HCT116 (cell line): ENCODE results near the gene PIP4K2A. TPM values are rescaled to one million over a fixed set of nuclear protein-coding genes. Genes with fewer than 3 reads are reported as not detected.

ENCODE experiments used
- ATAC-seq: fragments of 200-7000 bp; cut with Tn5 transposase; 2 replicates; pipeline ENCODE4 v1.9.1; 2020; ENCODE audit warnings: mild to moderate bottlenecking, moderate library complexity
- BruUV-seq: library from RNA; stranded (reverse); fragments of 400-500 nt; replicated peaks from 2 replicates; lab custom pipeline; 2021; lab: Mats Ljungman, UMichigan
- CTCF ChIA-PET: fragments of 300-600 bp; sonication (Branson Sonifier 250); formaldehyde crosslinking; loops from one replicate; lab custom pipeline; 2021; ENCODE audit warnings: antibody characterized with exemption; lab: Charles Lee
- POLR2A ChIA-PET: fragments of 300-600, 350-600 bp; sonication (Branson Sonifier 250); formaldehyde crosslinking; loops from one replicate; lab custom pipeline; 2021; ENCODE audit warnings: antibody characterized with exemption; lab: Charles Lee
- RAD21 ChIA-PET, 2 experiments: fragments of 300-600 bp; sonication (Branson Sonifier 250); formaldehyde crosslinking; loops; one replicate each; lab custom pipeline; 2023; ENCODE audit warnings: low total read pairs in 2 of 2; ENCODE audit not compliant: uncharacterized antibody in 2 of 2, unreplicated experiment in 2 of 2, low non-redundant PET in 1 of 2; lab: Charles Lee
- DNase-seq: peaks from one replicate; pipeline ENCODE4 v3.0.0-alpha.2; 2010; ENCODE audit warnings: low read depth, low spot score
- H2AFZ ChIP-seq: fragments of 200-600 bp; shearing (Covaris generic), sonication (generic); 2 replicates; pipeline ENCODE4 v1.6.1; 2017; ENCODE audit warnings: low read depth, mixed run types, mixed read lengths, antibody characterized with exemption, low read length; ENCODE audit not compliant: poor library complexity, severe bottlenecking
- H3K27ac ChIP-seq: 2 replicates; pipeline ENCODE4 v1.5.1; 2012; ENCODE audit warnings: low read depth, low read length
- H3K27me3 ChIP-seq: fragments of 200-600 bp; sonication (generic); 2 replicates; pipeline ENCODE4 v1.6.1; 2016; ENCODE audit warnings: mixed run types, low read length, mixed read lengths; ENCODE audit not compliant: insufficient read depth
- H3K36me3 ChIP-seq, 2 experiments: fragments of 200-500 bp in 1 of 2; fragments of 200-600 bp in 1 of 2; sonication (Bioruptor generic) in 1 of 2; sonication (generic) in 1 of 2; 2 replicates each; pipeline versions ENCODE4 v1.5.1 to v1.6.1; 2014 to 2016; ENCODE audit warnings: low read length in 2 of 2, inconsistent platforms in 1 of 2, mixed read lengths in 1 of 2, mixed run types in 1 of 2; ENCODE audit not compliant: insufficient read depth in 2 of 2, control insufficient read depth in 1 of 2
- H3K4me1 ChIP-seq, 2 experiments: fragments of 200-600 bp in 1 of 2; sonication (generic) in 1 of 2; 2 replicates each; pipeline versions ENCODE4 v1.5.1 to v1.6.1; 2012 to 2017; ENCODE audit warnings: low read length in 2 of 2, inconsistent platforms in 1 of 2, mild to moderate bottlenecking in 1 of 2, mixed read lengths in 1 of 2, mixed run types in 1 of 2, moderate library complexity in 1 of 2; ENCODE audit not compliant: insufficient read depth in 2 of 2, control insufficient read depth in 1 of 2
- H3K4me2 ChIP-seq: fragments of 200-600 bp; sonication (generic); 2 replicates; pipeline ENCODE4 v1.6.1; 2017; ENCODE audit warnings: mixed run types, low read length, mixed read lengths
- H3K4me3 ChIP-seq, 2 experiments: fragments of 200-600 bp in 1 of 2; sonication (generic) in 1 of 2; replicated peaks in 1 of 2; 2 replicates each; pipeline ENCODE4 v1.5.1; 2011 to 2016; ENCODE audit warnings: low read length in 2 of 2, control low read depth in 1 of 2, low read depth in 1 of 2, mild to moderate bottlenecking in 1 of 2, mixed read lengths in 1 of 2, mixed run types in 1 of 2
- H3K79me2 ChIP-seq: fragments of 200-600 bp; sonication (generic); 2 replicates; pipeline ENCODE4 v1.6.1; 2017; ENCODE audit warnings: mild to moderate bottlenecking, mixed run types, low read length, moderate library complexity, mixed read lengths; ENCODE audit not compliant: insufficient read depth
- H3K9ac ChIP-seq: fragments of 200-600 bp; sonication (generic); 2 replicates; pipeline ENCODE4 v1.6.1; 2016; ENCODE audit warnings: low read length, mixed read lengths
- H3K9me2 ChIP-seq: fragments of 200-600 bp; sonication (generic), shearing (Covaris generic); 2 replicates; pipeline ENCODE4 v1.6.1; 2017; ENCODE audit warnings: mixed run types, mild to moderate bottlenecking, moderate library complexity; ENCODE audit not compliant: insufficient read depth
- H3K9me3 ChIP-seq, 2 experiments: fragments of 200-500 bp in 1 of 2; fragments of 200-600 bp in 1 of 2; sonication (Bioruptor generic) in 1 of 2; sonication (generic) in 1 of 2; 2 replicates each; pipeline ENCODE4 v1.6.1; 2014 to 2017; ENCODE audit warnings: low read length in 2 of 2, mixed read lengths in 2 of 2, inconsistent platforms in 1 of 2, low read depth in 1 of 2, mild to moderate bottlenecking in 1 of 2, mixed run types in 1 of 2, moderate library complexity in 1 of 2; ENCODE audit not compliant: control insufficient read depth in 1 of 2, insufficient read depth in 1 of 2
- H4K20me1 ChIP-seq: fragments of 200-600 bp; sonication (generic), shearing (Covaris generic); 2 replicates; pipeline ENCODE4 v1.6.1; 2017; ENCODE audit warnings: mixed run types, mild to moderate bottlenecking, moderate library complexity; ENCODE audit not compliant: insufficient read depth
- CBX3 ChIP-seq: IDR thresholded peaks from 2 replicates; pipeline ENCODE4 v1.6.1; 2012; ENCODE audit warnings: low read depth
- CEBPB ChIP-seq: IDR thresholded peaks from 2 replicates; pipeline ENCODE4 v1.6.1; 2012; ENCODE audit warnings: low read depth
- EGR1 ChIP-seq: IDR thresholded peaks from 2 replicates; pipeline ENCODE4 v1.6.1; 2012; ENCODE audit warnings: low read depth
- ELF1 ChIP-seq: IDR thresholded peaks from 2 replicates; pipeline ENCODE4 v1.6.1; 2012; ENCODE audit warnings: low read depth, borderline replicate concordance
- EZH2phosphoT487 ChIP-seq: fragments of 200-600 bp; IDR thresholded peaks from 2 replicates; pipeline ENCODE4 v1.6.1; 2018; ENCODE audit warnings: antibody characterized with exemption, borderline replicate concordance
- FOSL1 ChIP-seq: IDR thresholded peaks from 2 replicates; pipeline ENCODE4 v1.6.1; 2012; ENCODE audit warnings: low read depth
- JUND ChIP-seq: IDR thresholded peaks from 2 replicates; pipeline ENCODE4 v1.6.1; 2012
- MAX ChIP-seq: IDR thresholded peaks from 2 replicates; pipeline ENCODE4 v1.6.1; 2012
- POLR2A ChIP-seq: IDR thresholded peaks from 2 replicates; pipeline ENCODE4 v1.7.0; 2011; ENCODE audit warnings: borderline replicate concordance; ENCODE audit not compliant: insufficient read depth, insufficient read length; ENCODE audit errors: extremely low read depth
- POLR2AphosphoS5 ChIP-seq: IDR thresholded peaks from 2 replicates; pipeline ENCODE4 v1.6.1; 2011; ENCODE audit warnings: mild to moderate bottlenecking, low read depth, low read length, moderate library complexity
- RAD21 ChIP-seq: IDR thresholded peaks from 2 replicates; pipeline ENCODE4 v1.6.1; 2012; ENCODE audit warnings: low read depth, mild to moderate bottlenecking
- SIN3A ChIP-seq: IDR thresholded peaks from 2 replicates; pipeline ENCODE4 v1.6.1; 2012; ENCODE audit warnings: low read depth
- SRF ChIP-seq: IDR thresholded peaks from 2 replicates; pipeline ENCODE4 v1.6.1; 2012; ENCODE audit warnings: low read depth
- ZFX ChIP-seq: fragments of 450-650 bp; IDR thresholded peaks from 2 replicates; pipeline ENCODE4 v1.6.1; 2017
- intact Hi-C: fragments of 100-400 bp; cut with micrococcal nuclease; formaldehyde crosslinking; loops from 2 replicates; pipeline ENCODE4 v1.10.0; 2022
- total RNA-seq: library from RNA; stranded (reverse); gene quantifications from one replicate; pipeline ENCODE4 v1.2.1, GENCODE V29; 2021; ENCODE audit not compliant: unreplicated experiment
- TF ChIP-seq, protein P1 (sequence below): IDR thresholded peaks from 2 replicates; pipeline ENCODE4 v1.6.1; 2012
- TF ChIP-seq, protein P2 (sequence below), 3 experiments: fragments of 200-600 bp in 1 of 3; sonication (generic) in 1 of 3; IDR thresholded peaks in 2 of 3; conservative IDR thresholded peaks in 1 of 3; 2 replicates each; pipeline ENCODE4 v1.5.1; 2012 to 2017; ENCODE audit warnings: low read depth in 2 of 3, low read length in 2 of 3, antibody characterized with exemption in 1 of 3, borderline replicate concordance in 1 of 3, control low read depth in 1 of 3, mild to moderate bottlenecking in 1 of 3, mixed read lengths in 1 of 3, mixed run types in 1 of 3, moderate library complexity in 1 of 3; ENCODE audit not compliant: insufficient read depth in 1 of 3
- TF ChIP-seq, protein P3 (sequence below): IDR thresholded peaks from 2 replicates; pipeline ENCODE4 v1.6.1; 2012; ENCODE audit warnings: low read depth

The PIP4K2A gene
- total RNA-seq, 1 experiment from 2014 or later: 41.9 TPM

GRCh38 chr10:22548344-22548743 is 166.0 kb downstream of the PIP4K2A start:
- ChIA-PET RAD21 (no interaction called here), CTCF (interaction anchor here (1.2 kb wide), 1 partner anchor 554 kb away, joined by 5 read pairs; no protein-coding TSS in a partner anchor), POLR2A (no interaction called here)
- H3K4me1 ChIP-seq: no peaks in the 10 kb centered on the region
- H2AFZ ChIP-seq: no peak overlapping the region
- intact Hi-C loops: no loop called here
- H3K9ac ChIP-seq: no peak overlapping the region
- no peaks in the 10 kb centered on the region for H3K27me3 ChIP-seq
- no peaks in the 10 kb centered on the region for H3K9me3 ChIP-seq
- DNase-seq: no peak
- H3K27ac ChIP-seq: no peak overlapping the region
- H3K4me2 ChIP-seq: no peak overlapping the region
- ATAC-seq: no peak
- TF ChIP-seq ZFX: no peak
- TF ChIP-seq SRF: no peak
- TF ChIP-seq FOSL1: no peak
- no peak for TF ChIP-seq CBX3
- no peak for TF ChIP-seq EZH2phosphoT487
- TF ChIP-seq CEBPB: no peak
- TF ChIP-seq ELF1: no peak
- TF ChIP-seq, protein P1, sequence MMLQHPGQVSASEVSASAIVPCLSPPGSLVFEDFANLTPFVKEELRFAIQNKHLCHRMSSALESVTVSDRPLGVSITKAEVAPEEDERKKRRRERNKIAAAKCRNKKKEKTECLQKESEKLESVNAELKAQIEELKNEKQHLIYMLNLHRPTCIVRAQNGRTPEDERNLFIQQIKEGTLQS: no peak
- no peak for TF ChIP-seq POLR2AphosphoS5
- no peak for TF ChIP-seq JUND
- TF ChIP-seq, protein P2, sequence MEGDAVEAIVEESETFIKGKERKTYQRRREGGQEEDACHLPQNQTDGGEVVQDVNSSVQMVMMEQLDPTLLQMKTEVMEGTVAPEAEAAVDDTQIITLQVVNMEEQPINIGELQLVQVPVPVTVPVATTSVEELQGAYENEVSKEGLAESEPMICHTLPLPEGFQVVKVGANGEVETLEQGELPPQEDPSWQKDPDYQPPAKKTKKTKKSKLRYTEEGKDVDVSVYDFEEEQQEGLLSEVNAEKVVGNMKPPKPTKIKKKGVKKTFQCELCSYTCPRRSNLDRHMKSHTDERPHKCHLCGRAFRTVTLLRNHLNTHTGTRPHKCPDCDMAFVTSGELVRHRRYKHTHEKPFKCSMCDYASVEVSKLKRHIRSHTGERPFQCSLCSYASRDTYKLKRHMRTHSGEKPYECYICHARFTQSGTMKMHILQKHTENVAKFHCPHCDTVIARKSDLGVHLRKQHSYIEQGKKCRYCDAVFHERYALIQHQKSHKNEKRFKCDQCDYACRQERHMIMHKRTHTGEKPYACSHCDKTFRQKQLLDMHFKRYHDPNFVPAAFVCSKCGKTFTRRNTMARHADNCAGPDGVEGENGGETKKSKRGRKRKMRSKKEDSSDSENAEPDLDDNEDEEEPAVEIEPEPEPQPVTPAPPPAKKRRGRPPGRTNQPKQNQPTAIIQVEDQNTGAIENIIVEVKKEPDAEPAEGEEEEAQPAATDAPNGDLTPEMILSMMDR (IDR thresholded peaks at IDR 0.05 in 2 of 3, conservative IDR thresholded peaks at IDR 0.05 in 1 of 3; ENCODE audit: borderline replicate concordance in 1 of 3, insufficient read depth in 1 of 3, low read depth in 2 of 3, low read length in 2 of 3): no peak
- no peak for TF ChIP-seq POLR2A
- TF ChIP-seq SIN3A: no peak
- TF ChIP-seq EGR1: no peak
- TF ChIP-seq, protein P3, sequence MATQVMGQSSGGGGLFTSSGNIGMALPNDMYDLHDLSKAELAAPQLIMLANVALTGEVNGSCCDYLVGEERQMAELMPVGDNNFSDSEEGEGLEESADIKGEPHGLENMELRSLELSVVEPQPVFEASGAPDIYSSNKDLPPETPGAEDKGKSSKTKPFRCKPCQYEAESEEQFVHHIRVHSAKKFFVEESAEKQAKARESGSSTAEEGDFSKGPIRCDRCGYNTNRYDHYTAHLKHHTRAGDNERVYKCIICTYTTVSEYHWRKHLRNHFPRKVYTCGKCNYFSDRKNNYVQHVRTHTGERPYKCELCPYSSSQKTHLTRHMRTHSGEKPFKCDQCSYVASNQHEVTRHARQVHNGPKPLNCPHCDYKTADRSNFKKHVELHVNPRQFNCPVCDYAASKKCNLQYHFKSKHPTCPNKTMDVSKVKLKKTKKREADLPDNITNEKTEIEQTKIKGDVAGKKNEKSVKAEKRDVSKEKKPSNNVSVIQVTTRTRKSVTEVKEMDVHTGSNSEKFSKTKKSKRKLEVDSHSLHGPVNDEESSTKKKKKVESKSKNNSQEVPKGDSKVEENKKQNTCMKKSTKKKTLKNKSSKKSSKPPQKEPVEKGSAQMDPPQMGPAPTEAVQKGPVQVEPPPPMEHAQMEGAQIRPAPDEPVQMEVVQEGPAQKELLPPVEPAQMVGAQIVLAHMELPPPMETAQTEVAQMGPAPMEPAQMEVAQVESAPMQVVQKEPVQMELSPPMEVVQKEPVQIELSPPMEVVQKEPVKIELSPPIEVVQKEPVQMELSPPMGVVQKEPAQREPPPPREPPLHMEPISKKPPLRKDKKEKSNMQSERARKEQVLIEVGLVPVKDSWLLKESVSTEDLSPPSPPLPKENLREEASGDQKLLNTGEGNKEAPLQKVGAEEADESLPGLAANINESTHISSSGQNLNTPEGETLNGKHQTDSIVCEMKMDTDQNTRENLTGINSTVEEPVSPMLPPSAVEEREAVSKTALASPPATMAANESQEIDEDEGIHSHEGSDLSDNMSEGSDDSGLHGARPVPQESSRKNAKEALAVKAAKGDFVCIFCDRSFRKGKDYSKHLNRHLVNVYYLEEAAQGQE: no peak
- TF ChIP-seq RAD21: no peak
- no peak for TF ChIP-seq MAX
- BruUV-seq: no TSS peak
- no peaks in the 10 kb centered on the region for H3K79me2 ChIP-seq
- no peak overlapping the region for H3K4me3 ChIP-seq
- H4K20me1 ChIP-seq: no peaks in the 10 kb centered on the region
- peaks cover 0 to 21% of the 10 kb centered on the region in 2 experiments; a peak in 2 of 4 replicates for H3K36me3 ChIP-seq
- no peaks in the 10 kb centered on the region for H3K9me2 ChIP-seq
